ENCODE data around the gene NEK10. TPM values are rescaled to one million over a fixed set of nuclear protein-coding genes. Genes with fewer than 3 reads are reported as not detected.
A peak's percentile ranks its signal among the peaks of the same experiment; 100 is the strongest.

NEK10 gene
- polyA plus RNA-seq, 2 of the 4 experiments (the other 2 are of a cell fraction): 1.7 to 2.9 TPM

DNA sequence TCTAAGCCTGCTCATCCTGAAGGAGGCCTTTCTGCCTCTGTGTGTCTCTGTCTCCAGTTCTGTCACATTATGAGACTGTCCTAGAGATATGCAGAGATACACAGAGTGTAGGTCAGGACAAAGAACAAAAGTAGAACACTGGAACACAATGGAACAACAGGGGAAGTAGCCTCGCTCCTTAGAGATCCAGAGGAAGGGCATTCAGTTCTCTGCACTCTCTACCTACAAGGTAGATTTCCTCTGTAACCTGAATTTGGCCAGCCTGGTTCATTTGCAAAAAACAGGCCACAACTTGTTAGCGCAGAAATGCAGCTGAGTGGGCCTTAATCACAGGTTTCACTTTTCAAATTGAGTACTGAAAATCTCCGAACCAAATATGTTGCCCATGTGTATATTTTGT lies 19.4 kb downstream of the NEK10 start:
- POLR2A ChIA-PET: no interaction called here
- no peak for TF ChIP-seq JUN (IDR thresholded peaks at IDR 0.05)
- no peak for TF ChIP-seq HEYL (CRISPR knock-in tag; IDR thresholded peaks at IDR 0.05)
- no peak for TF ChIP-seq EP300 (IDR thresholded peaks at IDR 0.05)
- no peak for TF ChIP-seq FOSB (CRISPR knock-in tag; IDR thresholded peaks at IDR 0.05)
- TF ChIP-seq ZC3H11A (IDR thresholded peaks at IDR 0.05): no peak
- TF ChIP-seq HOXB13 (CRISPR knock-in tag; IDR thresholded peaks at IDR 0.05; ENCODE audit: low read depth): no peak
- TF ChIP-seq FOXS1 (CRISPR knock-in tag; IDR thresholded peaks at IDR 0.05): no peak
- TF ChIP-seq HOXA7 (CRISPR knock-in tag; IDR thresholded peaks at IDR 0.05): no peak
- CTCF ChIA-PET: interaction anchor here (0.6 to 1.7 kb wide), 5 partner anchors 8 to 117 kb away, joined by 3 to 6 read pairs (median 4); no protein-coding TSS in a partner anchor
- ATAC-seq: no peak
- H3K4me3 ChIP-seq: no peak overlapping the region
- H3K4me2 ChIP-seq: no peak overlapping the region
- WGBS (ENCODE audit: missing lambda C conversion rate): 92% methylated on average over 3 of the region's 3 CpGs
- no peak overlapping the region for H3K27ac ChIP-seq
- no peaks in the 10 kb centered on the region for H3K9me3 ChIP-seq
- FAIRE-seq: no peak
- no peak for DNase-seq (ENCODE audit: low read depth in 1 of 2, low spot score in 1 of 2)
- no peaks in the 10 kb centered on the region for H3K4me1 ChIP-seq

DNA sequence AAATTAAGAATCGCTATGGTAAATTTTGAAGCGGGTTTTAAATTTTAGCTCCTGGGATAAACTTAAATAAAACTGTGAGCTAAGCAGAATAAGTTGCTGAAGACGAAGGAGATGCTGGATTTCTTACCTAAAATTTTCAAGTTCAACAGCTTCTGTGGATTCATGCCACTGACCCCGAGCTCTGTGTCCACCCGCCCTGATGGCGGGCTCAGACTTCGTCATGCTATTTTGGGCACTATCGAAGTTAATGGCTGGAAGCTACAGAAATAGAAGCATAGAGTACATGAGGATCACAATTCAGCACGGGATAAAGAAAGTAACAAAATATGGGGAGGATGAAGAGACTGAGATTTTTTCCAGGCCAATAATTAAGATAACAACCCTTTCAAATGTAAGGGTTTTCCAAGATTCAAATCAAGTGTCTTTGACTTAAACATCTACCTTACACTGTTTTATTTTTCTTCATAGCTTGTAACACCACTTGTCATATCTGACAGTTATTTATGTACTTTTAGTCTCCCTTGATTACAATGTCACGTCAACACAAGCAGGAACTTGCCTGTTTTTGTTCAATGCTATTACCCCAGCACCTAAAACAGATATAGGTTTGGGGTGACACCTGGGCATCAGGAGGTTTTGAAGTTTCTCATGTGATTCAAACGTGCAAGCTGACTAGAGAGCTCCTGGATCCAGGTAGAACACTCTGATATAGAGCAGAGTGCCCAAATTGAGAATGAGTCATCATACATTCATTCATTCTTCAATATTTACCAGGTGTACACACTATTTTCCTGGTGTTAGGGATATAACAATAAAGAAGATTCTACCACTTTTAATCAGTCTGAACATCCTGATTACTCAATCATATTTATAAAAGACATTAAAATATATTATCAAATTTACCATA lies 23.0 kb downstream of the NEK10 start:
- DNase-seq (ENCODE audit: low read depth in 1 of 2, low spot score in 1 of 2) (no peak), FAIRE-seq (peak; percentile 23), ATAC-seq (no peak)
- no peak overlapping the region for H3K4me3 ChIP-seq
- no peaks in the 10 kb centered on the region for H3K9me3 ChIP-seq
- TF ChIP-seq FOSL2 (IDR thresholded peaks at IDR 0.05): no peak
- peak; percentile 41 for TF ChIP-seq FOSL2 (CRISPR knock-in tag; IDR thresholded peaks at IDR 0.05)
- TF ChIP-seq FOXS1 (CRISPR knock-in tag; IDR thresholded peaks at IDR 0.05): no peak
- WGBS (ENCODE audit: missing lambda C conversion rate): 82% methylated on average over 11 of the region's 11 CpGs
- POLR2A ChIA-PET: no interaction called here
- H3K4me1 ChIP-seq: no peaks in the 10 kb centered on the region
- CTCF ChIA-PET: interaction anchor here (1.2 to 2.5 kb wide), 4 partner anchors 8 to 20 kb away, joined by 3 to 10 read pairs (median 4); no protein-coding TSS in a partner anchor
- H3K4me2 ChIP-seq: no peak overlapping the region
- H3K27ac ChIP-seq: no peak overlapping the region

DNA sequence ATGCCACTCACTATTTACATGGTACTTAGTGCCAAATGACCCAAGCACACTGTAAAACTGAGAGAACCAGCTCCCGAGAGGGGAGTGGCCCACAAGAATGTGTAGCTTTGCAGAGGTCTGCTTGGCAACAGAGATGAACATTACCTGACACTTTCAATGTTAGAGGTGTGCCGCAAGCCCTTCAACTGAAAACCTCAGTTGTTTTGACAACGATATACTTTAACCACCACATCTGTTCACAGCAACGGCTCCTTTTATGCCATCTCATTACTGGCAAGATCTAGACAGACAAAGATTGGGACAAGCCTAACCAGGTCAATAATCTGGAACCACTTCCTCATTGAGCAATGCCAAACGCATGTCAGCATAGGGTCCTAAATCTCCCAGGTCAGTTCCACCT lies 23.7 kb downstream of the NEK10 start:
- TF ChIP-seq, protein P1, sequence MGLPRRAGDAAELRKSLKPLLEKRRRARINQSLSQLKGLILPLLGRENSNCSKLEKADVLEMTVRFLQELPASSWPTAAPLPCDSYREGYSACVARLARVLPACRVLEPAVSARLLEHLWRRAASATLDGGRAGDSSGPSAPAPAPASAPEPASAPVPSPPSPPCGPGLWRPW (IDR thresholded peaks at IDR 0.05): no peak
- TF ChIP-seq ZC3H11A (IDR thresholded peaks at IDR 0.05): no peak
- no peak for TF ChIP-seq POLR2A (IDR thresholded peaks at IDR 0.05; ENCODE audit: low read length)
- TF ChIP-seq TP53 (CRISPR knock-in tag; IDR thresholded peaks at IDR 0.05): no peak
- TF ChIP-seq NR3C1 (IDR thresholded peaks at IDR 0.05): no peak
- TF ChIP-seq ZFP36 (IDR thresholded peaks at IDR 0.05; ENCODE audit: borderline replicate concordance, partially characterized antibody): no peak
- no peak for TF ChIP-seq HOXB5 (CRISPR knock-in tag; IDR thresholded peaks at IDR 0.05)
- no peak for TF ChIP-seq SREBF2 (IDR thresholded peaks at IDR 0.05)
- TF ChIP-seq HDAC2 (IDR thresholded peaks at IDR 0.05): no peak
- TF ChIP-seq ZSCAN20 (CRISPR knock-in tag; IDR thresholded peaks at IDR 0.05): no peak
- TF ChIP-seq HEYL (CRISPR knock-in tag; IDR thresholded peaks at IDR 0.05): no peak
- no peak for TF ChIP-seq JUN (IDR thresholded peaks at IDR 0.05)
- TF ChIP-seq HOXA7 (CRISPR knock-in tag; IDR thresholded peaks at IDR 0.05): no peak
- no peak for TF ChIP-seq GATA3 (IDR thresholded peaks at IDR 0.05; ENCODE audit: borderline replicate concordance)
- TF ChIP-seq, protein P2, sequence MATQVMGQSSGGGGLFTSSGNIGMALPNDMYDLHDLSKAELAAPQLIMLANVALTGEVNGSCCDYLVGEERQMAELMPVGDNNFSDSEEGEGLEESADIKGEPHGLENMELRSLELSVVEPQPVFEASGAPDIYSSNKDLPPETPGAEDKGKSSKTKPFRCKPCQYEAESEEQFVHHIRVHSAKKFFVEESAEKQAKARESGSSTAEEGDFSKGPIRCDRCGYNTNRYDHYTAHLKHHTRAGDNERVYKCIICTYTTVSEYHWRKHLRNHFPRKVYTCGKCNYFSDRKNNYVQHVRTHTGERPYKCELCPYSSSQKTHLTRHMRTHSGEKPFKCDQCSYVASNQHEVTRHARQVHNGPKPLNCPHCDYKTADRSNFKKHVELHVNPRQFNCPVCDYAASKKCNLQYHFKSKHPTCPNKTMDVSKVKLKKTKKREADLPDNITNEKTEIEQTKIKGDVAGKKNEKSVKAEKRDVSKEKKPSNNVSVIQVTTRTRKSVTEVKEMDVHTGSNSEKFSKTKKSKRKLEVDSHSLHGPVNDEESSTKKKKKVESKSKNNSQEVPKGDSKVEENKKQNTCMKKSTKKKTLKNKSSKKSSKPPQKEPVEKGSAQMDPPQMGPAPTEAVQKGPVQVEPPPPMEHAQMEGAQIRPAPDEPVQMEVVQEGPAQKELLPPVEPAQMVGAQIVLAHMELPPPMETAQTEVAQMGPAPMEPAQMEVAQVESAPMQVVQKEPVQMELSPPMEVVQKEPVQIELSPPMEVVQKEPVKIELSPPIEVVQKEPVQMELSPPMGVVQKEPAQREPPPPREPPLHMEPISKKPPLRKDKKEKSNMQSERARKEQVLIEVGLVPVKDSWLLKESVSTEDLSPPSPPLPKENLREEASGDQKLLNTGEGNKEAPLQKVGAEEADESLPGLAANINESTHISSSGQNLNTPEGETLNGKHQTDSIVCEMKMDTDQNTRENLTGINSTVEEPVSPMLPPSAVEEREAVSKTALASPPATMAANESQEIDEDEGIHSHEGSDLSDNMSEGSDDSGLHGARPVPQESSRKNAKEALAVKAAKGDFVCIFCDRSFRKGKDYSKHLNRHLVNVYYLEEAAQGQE (IDR thresholded peaks at IDR 0.05): no peak
- no peak for TF ChIP-seq TFCP2L1 (CRISPR knock-in tag; IDR thresholded peaks at IDR 0.05)
- TF ChIP-seq CHD4 (IDR thresholded peaks at IDR 0.05; ENCODE audit: borderline replicate concordance): no peak
- TF ChIP-seq POLR2AphosphoS2 (conservative IDR thresholded peaks at IDR 0.05; ENCODE audit: low read length): no peak
- TF ChIP-seq RCOR1 (IDR thresholded peaks at IDR 0.05; ENCODE audit: low read depth, low read length): no peak
- WGBS (ENCODE audit: missing lambda C conversion rate): 72% methylated on average over 5 of the region's 5 CpGs
- Histone ChIP-seq H3K4me1 (no peaks in the 10 kb centered on the region), H3K4me2 (no peak overlapping the region), H3K27ac (no peak overlapping the region), H3K4me3 (no peak overlapping the region), H3K9me3 (no peaks in the 10 kb centered on the region)
- DNase-seq (ENCODE audit: low read depth in 1 of 2, low spot score in 1 of 2) (no peak), ATAC-seq (no peak), FAIRE-seq (no peak)
- CTCF ChIA-PET: interaction anchor here (0.7 to 2.5 kb wide), 4 partner anchors 9 to 122 kb away, joined by 3 to 10 read pairs (median 3); no protein-coding TSS in a partner anchor
- POLR2A ChIA-PET: no interaction called here

All from A549 (cell line).